Activated effector memory CD4-positive, alpha-beta T cell treated with anti-CD3 and anti-CD28 coated beads, Interleukin-2, amount 50 U/mL, for 16 hours (primary cell): ENCODE measurements around the gene CD46.

Experiments
- DNase-seq: peaks from one replicate; pipeline ENCODE4 v3.0.0-alpha.2; 2020

CD46 gene

DNA sequence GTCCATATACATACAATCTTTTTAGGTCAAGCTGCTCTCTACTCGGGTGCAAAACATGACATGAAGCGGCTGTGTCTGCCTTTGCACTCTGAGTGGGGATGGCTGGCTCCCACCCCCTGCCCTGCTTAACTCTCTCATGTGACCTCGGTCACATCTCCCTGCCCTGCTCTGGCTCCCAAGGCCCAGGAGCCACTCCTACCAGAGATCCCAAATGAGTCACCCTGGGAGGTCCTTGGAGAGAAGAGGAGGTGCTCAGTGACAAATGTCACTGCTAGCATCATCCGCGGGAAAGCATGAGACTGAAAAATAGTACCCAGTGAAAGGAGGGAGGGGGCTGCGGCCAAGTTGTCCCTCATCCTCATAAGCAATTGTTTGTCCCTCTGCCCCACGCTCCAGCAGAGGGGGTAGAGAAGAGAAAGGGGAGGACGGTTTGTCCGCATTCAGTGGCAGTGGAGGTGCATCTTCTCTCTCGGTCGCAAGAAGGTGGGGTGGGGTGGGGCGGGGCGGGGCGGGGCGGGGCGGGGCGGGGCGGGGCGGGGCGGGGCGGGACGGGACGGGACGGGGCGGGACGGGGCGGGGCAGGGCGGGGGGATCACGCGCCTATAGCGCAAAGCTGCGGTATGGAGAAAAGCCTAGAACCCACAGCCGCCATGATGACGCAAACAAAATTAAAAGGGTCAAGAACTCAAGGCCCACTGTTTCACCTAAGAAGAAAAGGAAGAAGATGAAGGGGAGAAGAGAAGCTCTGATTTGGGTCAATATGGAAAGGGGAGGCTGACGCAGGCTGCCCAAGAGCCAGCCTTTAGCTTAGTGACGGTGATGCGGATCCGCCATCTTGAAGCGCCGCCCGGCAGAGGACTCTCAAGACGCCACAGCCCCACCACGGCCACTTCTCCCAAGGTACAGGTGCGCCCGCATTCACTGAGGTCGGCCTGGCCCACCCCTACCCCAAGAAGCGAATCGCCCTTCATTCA is 66.2 kb downstream of the CD46 start:
- peak; percentile 57 for DNase-seq

- DNase-seq = peak; percentile 56
Measured at GRCh38 chr1:207818971-207819451, 67.2 kb downstream of the CD46 start.

DNA sequence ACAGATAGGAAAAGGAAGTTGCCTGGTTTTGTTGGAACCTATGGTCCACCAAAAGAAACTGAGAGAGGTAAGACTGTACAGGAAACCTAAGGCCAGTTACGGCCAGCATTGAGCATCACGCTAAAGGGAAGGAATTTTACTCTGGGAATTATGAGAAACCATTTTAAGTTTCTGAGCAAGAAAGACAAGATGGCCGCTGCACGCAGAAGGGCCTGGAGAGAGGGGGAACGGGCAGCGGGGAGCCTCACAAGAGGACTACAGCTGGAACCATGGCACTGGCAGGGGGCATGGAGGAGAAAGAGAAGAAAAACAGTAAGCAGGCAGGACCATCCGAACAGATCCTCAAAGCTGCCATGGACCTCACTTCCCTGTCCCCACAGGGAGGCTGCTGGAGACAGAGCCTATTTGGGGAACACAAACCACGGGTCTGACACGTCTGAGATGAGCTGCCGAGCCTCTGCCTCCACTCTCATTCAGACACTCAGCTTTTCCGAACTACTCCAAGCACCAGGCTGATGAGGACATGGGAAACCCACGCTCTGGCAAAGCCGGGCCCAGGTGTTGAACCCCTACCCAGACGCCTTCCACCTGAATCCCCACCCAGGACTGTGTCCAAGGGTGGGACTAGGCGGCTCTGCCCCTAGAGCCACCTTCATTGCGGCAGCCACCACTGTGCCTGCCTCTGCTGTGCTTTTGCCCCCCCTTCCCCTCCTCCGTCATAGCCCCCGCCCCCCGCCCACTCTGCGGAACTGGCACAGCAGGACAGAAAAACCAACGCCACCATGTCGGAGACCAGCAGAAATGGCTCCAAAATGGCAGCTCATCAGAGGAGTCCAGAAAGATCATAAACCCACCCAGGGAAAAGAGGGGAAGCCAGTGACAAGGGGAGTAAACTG is 69.0 kb downstream of the CD46 start:
- peak; percentile 54 for DNase-seq

GRCh38 chr1:207821464-207822045 is 69.7 kb downstream of the CD46 start:
- DNase-seq = peak; percentile 48

DNA sequence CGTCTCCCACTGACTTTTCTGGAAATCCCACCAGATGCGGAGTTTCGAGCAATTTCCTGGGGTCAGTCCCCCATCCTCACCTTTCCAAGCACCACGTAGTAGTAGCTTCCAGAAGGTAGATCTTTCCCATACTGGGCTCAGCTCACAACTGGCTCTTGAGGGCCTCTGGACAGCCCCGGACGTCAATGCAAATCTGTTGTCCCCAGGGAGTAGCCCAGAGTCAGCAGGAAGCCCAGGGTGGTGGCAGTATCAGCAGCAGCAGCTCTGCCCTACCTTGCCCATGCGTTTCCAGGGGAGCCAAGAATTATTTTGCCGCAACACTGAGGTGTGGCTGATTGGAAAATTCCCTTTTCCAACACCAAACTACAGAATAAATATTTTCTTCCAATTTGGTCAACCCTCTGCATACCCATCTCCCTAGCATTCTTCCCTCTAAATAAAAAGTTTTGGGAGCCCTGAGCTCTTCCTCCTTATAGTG is 70.3 kb downstream of the CD46 start:
- DNase-seq = no peak

DNA sequence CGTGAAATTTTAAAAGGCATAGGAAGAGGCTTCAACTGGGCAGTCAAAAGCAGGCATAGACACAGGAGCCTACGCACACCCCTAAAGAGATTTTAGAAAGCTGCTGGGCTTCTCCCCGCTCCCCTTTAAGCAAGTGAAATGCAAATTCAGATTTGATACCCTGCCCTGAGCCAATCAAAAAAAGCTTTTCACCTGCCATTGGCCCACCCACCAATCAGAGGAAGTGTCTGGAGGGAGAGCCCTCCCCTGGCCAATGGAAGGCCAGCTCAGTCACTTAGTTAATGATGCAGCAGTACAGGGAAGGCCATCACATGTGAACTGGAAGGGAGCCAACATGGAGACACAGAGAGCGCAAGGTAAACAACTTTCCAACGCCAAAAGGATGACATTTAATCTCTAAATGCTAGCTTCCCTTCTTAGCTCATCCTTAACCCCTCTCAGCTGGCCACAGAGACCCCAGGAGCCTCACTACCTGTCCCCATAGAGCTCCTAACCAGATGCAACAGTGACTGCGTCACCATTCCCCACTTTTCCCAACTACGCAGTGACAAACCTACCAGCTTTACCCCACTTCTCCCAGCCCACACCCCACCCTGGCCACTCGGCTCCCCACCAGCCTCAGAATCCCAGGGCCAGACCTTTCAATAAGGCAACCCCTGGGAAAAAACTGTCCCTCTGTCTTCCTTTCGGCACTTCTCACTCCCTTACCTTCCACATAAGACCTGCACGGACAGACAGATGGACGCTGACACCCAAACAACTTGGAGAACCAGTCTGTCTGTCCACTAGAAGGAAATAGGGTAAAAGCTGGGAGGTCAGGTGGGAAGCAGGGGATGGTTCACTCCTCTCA is 71.0 kb downstream of the CD46 start:
- DNase-seq = peak; percentile 85

DNA sequence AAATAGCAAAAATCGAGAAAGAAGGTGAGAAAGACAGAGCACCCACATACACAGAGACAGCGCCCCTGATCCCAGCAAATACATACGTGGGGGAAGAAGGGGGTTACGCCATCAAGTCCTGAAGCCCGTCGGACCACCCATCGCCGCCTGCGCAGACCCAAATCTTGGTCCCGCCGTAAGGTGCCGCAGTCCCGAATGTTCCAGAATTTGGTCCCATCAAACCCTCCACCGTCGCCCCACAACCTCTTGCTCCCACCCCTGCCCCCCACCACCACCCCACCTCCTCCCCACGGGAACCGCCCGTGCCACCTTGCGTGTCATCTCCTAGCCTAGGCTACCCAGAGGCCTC is 71.7 kb downstream of the CD46 start:
- DNase-seq = no peak

DNA sequence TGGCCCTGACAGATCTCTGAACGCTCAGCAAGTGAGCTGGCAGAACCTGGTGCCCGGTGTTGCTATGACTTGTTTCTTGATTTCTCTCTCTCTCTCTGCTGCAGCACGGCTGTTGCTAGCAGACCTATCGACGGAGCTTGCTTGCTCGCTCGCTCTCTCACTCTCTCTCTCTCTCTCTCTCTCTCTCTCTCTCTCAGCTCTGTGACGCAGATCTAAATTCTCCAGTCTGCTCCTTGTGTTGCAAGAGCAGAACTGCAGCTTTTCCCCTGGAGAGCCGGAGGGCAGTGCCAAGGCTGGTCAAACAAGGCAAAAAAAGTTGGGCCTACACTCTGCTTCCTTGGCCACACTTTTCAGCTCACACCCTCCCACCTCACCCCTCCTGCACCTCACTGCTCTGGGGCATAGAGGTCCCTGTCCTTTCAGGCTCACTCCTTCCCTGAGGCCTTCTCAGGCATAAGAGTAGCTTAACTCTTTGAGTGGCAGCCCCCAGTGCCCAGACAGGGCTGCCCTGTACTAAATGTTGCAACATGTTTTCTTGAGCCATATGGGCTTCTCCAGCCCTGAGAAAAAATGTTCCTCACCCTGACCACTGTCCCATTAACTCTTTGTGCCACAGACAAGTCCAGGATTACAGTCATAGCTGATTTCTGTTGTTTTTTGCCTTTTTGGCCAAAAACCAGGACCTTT is 72.2 kb downstream of the CD46 start:
- peak; percentile 89 for DNase-seq

GRCh38 chr1:207824691-207825408 is 73.0 kb downstream of the CD46 start:
- peak; percentile 60 for DNase-seq

GRCh38 chr1:207825409-207825695 is 73.5 kb downstream of the CD46 start:
- DNase-seq = no peak

GRCh38 chr1:207825719-207826556 is 74.1 kb downstream of the CD46 start:
- peak; percentile 92 for DNase-seq

DNA sequence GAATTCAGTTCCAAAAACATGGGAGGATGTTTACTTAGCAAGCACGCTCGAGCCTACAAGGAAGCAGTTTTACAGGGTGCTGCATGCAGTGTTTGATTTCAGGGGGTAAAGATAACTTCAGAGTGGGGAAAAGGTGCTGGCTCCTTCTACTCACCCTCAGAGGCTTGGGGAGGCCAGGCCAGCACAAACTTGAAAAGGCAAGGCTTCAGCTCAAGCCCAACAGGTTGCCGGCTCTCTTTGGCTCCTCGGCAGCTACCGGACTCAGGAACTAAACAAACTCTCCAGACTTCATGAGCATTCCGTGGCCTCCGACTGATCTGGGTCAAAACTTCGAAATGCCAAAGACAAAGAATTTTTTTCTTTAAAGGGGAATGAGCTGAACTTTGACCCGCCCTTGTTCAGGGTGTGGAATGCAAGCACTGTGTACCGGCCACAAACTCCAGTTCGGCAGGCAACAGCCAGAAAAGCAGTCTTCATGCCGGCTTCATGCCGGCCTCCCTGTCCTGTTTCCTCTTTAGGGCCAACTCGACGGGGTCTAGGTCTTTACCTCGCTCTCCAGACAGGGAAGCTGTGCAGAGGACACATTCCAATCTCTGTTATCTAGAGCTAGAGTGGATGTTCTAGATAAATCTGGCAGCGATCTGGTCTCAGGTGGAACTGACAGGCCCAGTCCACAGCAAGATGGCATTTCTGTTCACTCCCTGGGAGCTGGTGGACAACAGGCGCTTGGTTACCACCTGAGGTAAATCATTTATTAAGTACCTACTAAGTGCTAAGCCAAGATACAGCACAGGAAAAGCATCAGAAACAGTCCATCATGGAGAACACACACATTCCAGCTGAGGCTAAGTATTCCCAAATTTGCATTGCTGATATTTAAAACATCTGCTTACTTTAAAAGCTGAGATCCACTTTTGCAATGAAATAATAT is 75.0 kb downstream of the CD46 start:
- peak; percentile 60 for DNase-seq

GRCh38 chr1:207827488-207827830 is 75.6 kb downstream of the CD46 start:
- peak; percentile 47 for DNase-seq

- peak; percentile 25 for DNase-seq
Measured at GRCh38 chr1:207828046-207828445, 76.2 kb downstream of the CD46 start.

GRCh38 chr1:207828485-207829158 is 76.8 kb downstream of the CD46 start:
- DNase-seq = peak; percentile 86

DNA sequence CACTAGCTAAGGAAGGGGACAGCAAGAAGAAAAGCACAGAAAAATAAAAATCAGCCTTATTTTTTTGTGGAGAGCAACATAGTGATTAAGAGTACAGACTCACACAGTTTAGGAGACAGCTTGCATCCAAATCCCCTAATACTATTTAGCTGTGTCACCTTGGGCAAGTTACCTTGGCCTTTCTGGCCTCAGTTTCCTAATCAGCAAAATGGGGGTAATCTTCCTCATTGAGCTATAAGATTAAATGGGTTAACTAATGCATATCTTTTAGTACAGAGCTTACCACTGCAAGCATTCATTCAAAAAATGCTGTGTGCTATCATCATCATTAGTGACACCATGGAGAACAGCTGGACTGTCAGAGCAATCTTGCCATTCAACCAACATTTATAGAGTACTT is 77.7 kb downstream of the CD46 start:
- DNase-seq = no peak

DNA sequence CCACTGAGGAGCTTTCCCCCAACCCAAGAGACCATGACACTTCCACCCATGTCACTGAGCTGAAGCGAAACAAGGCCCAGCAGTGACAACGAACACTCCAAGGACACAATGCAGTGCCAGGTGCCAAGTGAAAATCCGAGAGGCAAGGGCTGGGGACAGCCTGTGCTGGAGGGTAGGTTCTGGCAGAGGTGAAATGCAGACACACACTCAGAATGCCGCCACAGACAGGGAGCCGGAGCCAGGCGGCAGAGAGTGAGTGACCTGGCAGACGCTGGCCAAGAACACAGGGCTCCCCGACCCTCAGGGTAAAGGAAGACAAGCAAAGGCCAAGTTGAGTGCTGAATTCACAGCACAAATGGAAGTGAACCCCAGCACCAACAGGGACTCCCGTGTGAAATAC is 78.9 kb downstream of the CD46 start:
- DNase-seq = peak; percentile 59
